Endothelial cell of umbilical vein (primary cell): ENCODE data around the gene RBM33.

Source experiments
- CTCF ChIP-seq, 2 donors: IDR thresholded peaks; 1 replicate in 1 of 2; 2 replicates in 1 of 2; pipeline ENCODE4 v1.5.1; 2011; ENCODE audit warnings: low read length in 2 of 2, mild to moderate bottlenecking in 2 of 2, moderate library complexity in 2 of 2, control low read depth in 1 of 2, inconsistent platforms in 1 of 2, low read depth in 1 of 2; ENCODE audit not compliant: insufficient read depth in 1 of 2; ENCODE audit errors: extremely low read depth in 1 of 2
- EZH2 ChIP-seq: IDR thresholded peaks from 2 replicates; pipeline ENCODE4 v1.6.1; 2012; ENCODE audit warnings: borderline replicate concordance, low read depth, mild to moderate bottlenecking, moderate library complexity, low read length, inconsistent platforms; ENCODE audit not compliant: severe bottlenecking
- FOS ChIP-seq: IDR thresholded peaks from 2 replicates; pipeline ENCODE4 v1.6.1; 2011; ENCODE audit warnings: mild to moderate bottlenecking, low read length, moderate library complexity, borderline replicate concordance; ENCODE audit not compliant: insufficient read depth
- GATA2 ChIP-seq: IDR thresholded peaks from 2 replicates; pipeline ENCODE4 v1.7.0; 2011; ENCODE audit warnings: low read depth, mild to moderate bottlenecking, moderate library complexity, mixed read lengths, low read length; ENCODE audit not compliant: insufficient read length, insufficient read depth
- JUN ChIP-seq: IDR thresholded peaks from 2 replicates; pipeline ENCODE4 v1.6.1; 2011; ENCODE audit warnings: borderline replicate concordance, low read depth; ENCODE audit not compliant: insufficient read length, insufficient read depth
- MAX ChIP-seq: IDR thresholded peaks from 2 replicates; pipeline ENCODE4 v1.6.1; 2011; ENCODE audit not compliant: insufficient read depth, insufficient read length
- MYC ChIP-seq: IDR thresholded peaks from one replicate; pipeline ENCODE4 v1.6.1; 2011; ENCODE audit warnings: mild to moderate bottlenecking, low read depth, low read length
- POLR2A ChIP-seq: IDR thresholded peaks from 2 replicates; pipeline ENCODE4 v1.6.1; 2012; ENCODE audit warnings: low read depth, mild to moderate bottlenecking, control low read depth, low read length
- POLR2AphosphoS5 ChIP-seq: IDR thresholded peaks from 2 replicates; pipeline ENCODE4 v1.6.1; 2012; ENCODE audit warnings: low read depth, mild to moderate bottlenecking, control low read depth, low read length, moderate library complexity; ENCODE audit not compliant: insufficient read depth

GRCh38 chr7:155818154-155818819 lies 173.8 kb downstream of the RBM33 start:
- TF ChIP-seq CTCF (IDR thresholded peaks at IDR 0.05; ENCODE audit: extremely low read depth in 1 of 2, insufficient read depth in 1 of 2, low read depth in 1 of 2, low read length in 2 of 2) (no peak), EZH2 (no peak), POLR2A (no peak), MYC (no peak), POLR2AphosphoS5 (no peak), GATA2 (no peak), JUN (no peak), MAX (no peak), FOS (no peak)
